ENCODE data around the gene NLE1.

NLE1 gene

DNA sequence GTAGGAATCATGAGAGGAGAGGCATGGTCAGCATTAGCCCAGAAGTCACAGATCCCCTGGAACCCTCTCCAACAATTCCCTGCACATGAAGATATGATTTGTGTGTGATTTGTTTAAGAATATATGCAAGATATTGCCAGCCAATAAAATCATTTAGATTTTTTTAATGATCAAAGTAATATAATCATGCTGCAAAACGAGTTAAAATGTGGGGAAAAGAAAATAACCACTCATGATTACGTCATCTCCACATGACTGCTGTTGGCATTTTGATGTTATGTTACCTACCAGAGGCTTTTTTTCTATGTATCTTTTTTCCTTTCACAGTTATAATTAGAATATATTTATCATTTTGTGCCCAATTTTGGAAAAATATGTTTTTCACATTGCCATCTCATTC is 29.7 kb upstream of the NLE1 start:
- no peak for DNase-seq (ENCODE audit: low read depth)
- in situ Hi-C loops (cut with HindIII; ENCODE audit: low sequenced_read_pairs) = no loop called here
- TF ChIP-seq, protein P1, sequence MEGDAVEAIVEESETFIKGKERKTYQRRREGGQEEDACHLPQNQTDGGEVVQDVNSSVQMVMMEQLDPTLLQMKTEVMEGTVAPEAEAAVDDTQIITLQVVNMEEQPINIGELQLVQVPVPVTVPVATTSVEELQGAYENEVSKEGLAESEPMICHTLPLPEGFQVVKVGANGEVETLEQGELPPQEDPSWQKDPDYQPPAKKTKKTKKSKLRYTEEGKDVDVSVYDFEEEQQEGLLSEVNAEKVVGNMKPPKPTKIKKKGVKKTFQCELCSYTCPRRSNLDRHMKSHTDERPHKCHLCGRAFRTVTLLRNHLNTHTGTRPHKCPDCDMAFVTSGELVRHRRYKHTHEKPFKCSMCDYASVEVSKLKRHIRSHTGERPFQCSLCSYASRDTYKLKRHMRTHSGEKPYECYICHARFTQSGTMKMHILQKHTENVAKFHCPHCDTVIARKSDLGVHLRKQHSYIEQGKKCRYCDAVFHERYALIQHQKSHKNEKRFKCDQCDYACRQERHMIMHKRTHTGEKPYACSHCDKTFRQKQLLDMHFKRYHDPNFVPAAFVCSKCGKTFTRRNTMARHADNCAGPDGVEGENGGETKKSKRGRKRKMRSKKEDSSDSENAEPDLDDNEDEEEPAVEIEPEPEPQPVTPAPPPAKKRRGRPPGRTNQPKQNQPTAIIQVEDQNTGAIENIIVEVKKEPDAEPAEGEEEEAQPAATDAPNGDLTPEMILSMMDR (IDR thresholded peaks at IDR 0.05; ENCODE audit: low read depth, low read length, missing control alignments) = no peak
- no peak overlapping the region for H3K4me3 ChIP-seq (ENCODE audit: low read depth, low read length)

DNA sequence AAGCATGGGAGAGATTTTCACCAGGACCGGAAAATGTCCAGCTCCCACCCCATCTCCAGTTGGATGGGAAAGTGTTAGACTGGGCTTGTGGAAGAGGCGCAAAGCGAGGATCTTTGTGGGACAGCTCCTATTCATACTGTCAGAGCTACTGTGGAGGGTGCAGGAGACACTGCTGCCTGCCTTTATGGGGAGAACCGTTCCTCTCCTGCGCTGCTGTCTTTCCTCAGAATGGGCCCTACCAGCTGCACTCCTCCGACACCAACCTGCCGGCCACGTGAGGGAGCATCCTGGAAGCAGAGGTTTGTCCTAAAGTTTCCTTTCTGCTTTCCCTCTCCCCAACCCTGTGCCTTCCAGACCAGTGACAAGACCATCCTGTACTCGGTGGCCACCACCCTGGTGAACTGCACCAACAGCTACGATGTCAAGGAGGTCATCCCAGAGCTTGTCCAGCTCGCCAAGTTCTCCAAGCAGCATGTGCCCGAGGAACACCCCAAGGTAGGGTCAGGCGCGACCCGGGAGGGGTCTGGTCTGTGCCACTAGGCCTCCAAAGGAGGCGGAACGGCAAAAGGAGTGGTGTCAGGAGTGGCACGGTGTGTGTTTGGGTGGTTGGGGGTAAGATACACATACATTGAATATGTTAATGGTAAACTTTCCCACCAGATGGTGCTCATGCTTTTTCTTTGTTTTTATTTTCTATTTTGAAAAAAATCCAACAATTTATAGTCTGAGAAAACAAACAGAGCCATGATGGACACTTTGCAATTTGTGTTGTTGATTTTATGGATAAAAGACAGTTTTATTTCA is 29.1 kb upstream of the NLE1 start:
- no peak for DNase-seq (ENCODE audit: low read depth)
- in situ Hi-C loops (cut with HindIII; ENCODE audit: low sequenced_read_pairs) = no loop called here
- TF ChIP-seq, protein P1 (IDR thresholded peaks at IDR 0.05; ENCODE audit: low read depth, low read length, missing control alignments) = peak; percentile 2
- no peak overlapping the region for H3K4me3 ChIP-seq (ENCODE audit: low read depth, low read length)

DNA sequence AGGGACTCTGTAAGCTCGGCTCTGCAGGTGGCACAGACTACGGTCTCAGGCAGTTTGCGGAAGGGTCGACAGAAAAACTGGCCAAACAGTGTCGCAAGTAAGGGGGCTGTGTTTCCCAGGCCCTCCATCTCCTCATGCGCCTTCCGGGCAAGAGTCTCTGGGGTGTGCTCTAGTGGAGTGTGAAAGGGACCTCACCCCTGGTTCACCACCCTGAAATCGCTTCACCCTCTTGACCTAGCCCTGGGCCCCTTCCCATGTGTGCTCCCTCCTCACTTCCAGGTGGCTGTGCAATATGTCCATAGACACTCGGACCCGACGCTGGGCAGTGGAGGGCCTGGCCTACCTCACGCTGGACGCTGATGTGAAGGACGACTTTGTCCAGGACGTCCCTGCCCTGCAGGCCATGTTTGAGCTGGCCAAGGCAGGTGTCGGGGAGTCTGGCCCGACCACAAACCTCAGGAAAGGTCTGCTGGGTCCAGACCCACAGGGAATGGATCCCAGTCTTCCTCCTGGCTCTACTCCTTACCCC is 27.8 kb upstream of the NLE1 start:
- TF ChIP-seq, protein P1 (IDR thresholded peaks at IDR 0.05; ENCODE audit: low read depth, low read length, missing control alignments) = no peak
- DNase-seq (ENCODE audit: low read depth) = no peak
- in situ Hi-C loops (cut with HindIII; ENCODE audit: low sequenced_read_pairs) = no loop called here
- H3K4me3 ChIP-seq (ENCODE audit: low read depth, low read length) = no peak overlapping the region

DNA sequence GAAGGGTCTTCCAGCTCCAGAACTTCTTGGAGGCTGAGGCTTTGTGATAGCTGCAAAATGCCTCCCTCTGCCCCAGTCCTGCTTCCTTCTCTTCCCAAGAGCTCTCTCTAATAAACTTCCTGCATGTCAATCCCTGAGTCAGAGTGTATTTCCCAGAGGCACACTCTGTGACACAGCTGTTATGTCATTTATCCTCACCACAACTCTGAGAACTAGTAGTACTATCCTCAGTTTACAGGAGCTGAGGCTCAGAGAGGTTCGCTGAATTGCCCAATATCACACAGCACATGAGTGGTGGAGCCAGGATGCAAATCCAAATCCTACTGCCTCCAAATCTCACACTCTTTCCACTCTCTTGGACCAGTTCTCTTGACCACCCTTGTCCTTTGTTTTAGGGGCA is 25.6 kb upstream of the NLE1 start:
- no peak overlapping the region for H3K4me3 ChIP-seq (ENCODE audit: low read depth, low read length)
- no peak for DNase-seq (ENCODE audit: low read depth)
- in situ Hi-C loops (cut with HindIII; ENCODE audit: low sequenced_read_pairs) = no loop called here
- TF ChIP-seq, protein P1 (IDR thresholded peaks at IDR 0.05; ENCODE audit: low read depth, low read length, missing control alignments) = no peak

DNA sequence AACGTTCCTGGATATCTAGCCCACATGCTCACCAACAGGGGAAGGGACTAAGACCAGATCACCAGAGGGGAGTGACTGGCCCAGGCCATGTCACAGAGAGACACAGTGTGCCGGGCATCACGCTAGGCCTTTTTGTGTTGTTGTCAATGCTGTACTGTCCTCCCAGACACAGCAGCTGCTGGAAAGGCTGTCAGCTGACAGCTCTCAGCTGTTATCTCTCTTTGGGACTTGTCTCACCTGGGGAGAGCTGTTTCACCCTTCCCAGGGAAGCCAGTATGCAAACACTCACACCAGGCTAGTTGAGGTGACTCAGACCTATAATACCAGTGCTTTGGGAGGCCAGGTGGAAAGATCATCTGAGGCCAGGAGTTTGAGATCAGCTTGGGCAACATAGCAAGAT is 24.9 kb upstream of the NLE1 start:
- H3K4me3 ChIP-seq (ENCODE audit: low read depth, low read length) = no peak overlapping the region
- TF ChIP-seq, protein P1 (IDR thresholded peaks at IDR 0.05; ENCODE audit: low read depth, low read length, missing control alignments) = no peak
- no peak for DNase-seq (ENCODE audit: low read depth)
- in situ Hi-C loops (cut with HindIII; ENCODE audit: low sequenced_read_pairs) = no loop called here

DNA sequence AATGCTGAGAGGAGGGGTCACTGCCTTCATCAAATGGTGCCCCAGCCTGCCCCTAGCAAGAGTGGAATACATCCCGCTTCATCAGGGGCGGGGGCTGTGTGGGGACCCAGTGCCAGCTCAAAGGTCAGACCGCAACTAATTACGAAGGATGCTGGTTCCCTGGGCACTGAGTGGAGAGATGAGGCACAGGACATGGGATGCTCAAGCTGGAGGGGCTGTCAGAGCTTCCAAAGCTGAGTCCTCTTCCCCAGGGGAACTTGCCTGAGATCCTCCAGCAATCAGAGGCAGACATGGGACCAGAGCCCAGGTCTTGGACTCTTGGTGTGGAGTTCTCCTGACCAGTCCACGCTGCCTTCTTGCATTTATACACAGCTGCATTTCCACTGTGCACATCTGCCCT is 24.4 kb upstream of the NLE1 start:
- TF ChIP-seq, protein P1 (IDR thresholded peaks at IDR 0.05; ENCODE audit: low read depth, low read length, missing control alignments) = no peak
- no peak overlapping the region for H3K4me3 ChIP-seq (ENCODE audit: low read depth, low read length)
- in situ Hi-C loops (cut with HindIII; ENCODE audit: low sequenced_read_pairs) = no loop called here
- no peak for DNase-seq (ENCODE audit: low read depth)
